GM12873 (cell line): Measurements from ENCODE around the gene MLN.

Experiments
- TF ChIP-seq, protein P1 (sequence below): IDR thresholded peaks from 2 replicates; pipeline ENCODE4 v1.5.1; 2012; ENCODE audit warnings: low read depth, mild to moderate bottlenecking, moderate library complexity, low read length, control low read depth; ENCODE audit not compliant: insufficient read depth; ENCODE audit errors: missing control alignments

MLN gene

DNA sequence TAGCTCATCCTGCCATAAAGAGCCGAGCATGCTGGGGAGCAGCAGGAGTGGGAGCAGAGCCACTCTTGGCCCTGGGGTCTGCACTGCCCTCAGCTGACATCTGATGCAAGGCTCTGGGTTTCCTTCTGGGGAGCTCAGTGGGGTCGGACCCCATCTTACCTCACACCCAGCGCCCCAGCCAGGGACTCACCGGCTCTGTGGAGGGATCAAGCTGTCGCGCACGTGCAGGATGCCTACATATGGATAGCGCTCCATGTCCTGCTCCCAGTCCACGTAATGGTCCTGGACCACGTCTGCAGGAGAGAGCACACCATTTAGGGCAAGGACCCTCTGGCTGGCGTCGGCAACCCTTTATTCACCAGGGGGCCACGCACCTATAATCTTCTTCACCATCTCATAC, 27.0 kb downstream of the MLN start:
- TF ChIP-seq, protein P1, sequence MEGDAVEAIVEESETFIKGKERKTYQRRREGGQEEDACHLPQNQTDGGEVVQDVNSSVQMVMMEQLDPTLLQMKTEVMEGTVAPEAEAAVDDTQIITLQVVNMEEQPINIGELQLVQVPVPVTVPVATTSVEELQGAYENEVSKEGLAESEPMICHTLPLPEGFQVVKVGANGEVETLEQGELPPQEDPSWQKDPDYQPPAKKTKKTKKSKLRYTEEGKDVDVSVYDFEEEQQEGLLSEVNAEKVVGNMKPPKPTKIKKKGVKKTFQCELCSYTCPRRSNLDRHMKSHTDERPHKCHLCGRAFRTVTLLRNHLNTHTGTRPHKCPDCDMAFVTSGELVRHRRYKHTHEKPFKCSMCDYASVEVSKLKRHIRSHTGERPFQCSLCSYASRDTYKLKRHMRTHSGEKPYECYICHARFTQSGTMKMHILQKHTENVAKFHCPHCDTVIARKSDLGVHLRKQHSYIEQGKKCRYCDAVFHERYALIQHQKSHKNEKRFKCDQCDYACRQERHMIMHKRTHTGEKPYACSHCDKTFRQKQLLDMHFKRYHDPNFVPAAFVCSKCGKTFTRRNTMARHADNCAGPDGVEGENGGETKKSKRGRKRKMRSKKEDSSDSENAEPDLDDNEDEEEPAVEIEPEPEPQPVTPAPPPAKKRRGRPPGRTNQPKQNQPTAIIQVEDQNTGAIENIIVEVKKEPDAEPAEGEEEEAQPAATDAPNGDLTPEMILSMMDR, result no peak

DNA sequence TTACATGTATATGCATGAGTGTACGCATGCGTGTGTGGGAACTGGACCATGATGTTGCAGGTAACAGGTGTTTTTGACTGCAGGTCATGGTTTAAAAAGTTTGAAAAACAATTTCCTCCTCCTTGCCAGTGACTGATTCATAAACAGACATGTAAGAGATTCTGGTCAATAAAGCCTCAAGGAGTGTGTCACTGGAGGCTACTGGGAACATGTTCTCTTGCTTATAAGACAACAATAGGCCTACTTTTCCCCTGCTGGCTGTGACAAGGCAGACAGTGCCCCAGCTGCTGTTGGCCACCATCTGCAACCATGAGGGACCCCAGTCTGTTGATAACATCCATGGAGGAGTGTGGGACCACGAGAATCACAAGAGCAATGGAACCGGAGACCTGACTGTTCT, 27.6 kb downstream of the MLN start:
- TF ChIP-seq, protein P1, result no peak

DNA sequence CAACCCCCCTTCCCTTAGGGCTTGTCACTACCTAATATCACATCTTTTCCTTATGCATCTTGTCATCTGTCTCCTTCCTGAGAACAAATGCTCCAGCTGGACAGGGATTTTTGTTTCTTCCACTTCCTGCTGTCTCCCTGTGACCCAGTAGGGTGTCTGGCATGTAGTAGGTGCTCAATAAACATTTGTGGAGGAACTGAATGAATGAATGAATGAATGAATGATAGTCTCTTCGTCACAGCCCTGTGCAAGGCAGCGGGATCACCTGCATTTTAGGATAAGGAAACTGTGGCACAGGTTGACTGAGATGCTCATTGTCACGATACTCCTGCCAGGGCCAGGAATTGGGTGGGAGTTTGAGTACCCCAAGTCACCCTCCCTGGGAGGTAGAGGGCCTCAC, 29.0 kb downstream of the MLN start:
- TF ChIP-seq, protein P1, result no peak

DNA sequence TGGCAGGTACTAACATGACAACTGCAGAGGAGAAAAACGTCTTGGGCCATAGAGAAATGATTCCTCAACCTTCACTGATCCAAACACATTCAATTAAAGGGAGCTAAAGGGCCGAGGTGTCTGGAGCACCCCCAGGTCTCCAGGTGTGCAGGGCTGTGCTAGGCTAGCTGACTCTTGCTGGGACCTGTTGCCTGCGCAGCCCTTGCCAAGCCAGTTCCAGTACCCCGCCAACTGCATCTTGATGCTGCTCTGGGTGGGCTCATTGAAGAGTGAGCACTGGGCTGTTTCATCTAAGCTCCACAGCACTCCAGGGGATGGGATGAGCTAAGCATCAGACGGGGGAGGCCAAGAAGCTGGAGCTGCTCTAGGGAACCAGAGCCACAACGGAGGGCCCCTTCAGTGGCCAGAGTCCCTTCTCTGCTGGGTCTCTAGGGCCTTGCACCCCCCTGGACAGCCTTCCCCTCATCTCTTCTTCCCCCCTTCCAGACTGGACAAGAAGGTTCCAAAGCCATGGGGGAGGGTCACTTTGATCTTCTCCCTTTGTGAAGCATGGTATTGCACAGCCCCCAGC, 30.8 kb downstream of the MLN start:
- TF ChIP-seq, protein P1, result no peak

DNA sequence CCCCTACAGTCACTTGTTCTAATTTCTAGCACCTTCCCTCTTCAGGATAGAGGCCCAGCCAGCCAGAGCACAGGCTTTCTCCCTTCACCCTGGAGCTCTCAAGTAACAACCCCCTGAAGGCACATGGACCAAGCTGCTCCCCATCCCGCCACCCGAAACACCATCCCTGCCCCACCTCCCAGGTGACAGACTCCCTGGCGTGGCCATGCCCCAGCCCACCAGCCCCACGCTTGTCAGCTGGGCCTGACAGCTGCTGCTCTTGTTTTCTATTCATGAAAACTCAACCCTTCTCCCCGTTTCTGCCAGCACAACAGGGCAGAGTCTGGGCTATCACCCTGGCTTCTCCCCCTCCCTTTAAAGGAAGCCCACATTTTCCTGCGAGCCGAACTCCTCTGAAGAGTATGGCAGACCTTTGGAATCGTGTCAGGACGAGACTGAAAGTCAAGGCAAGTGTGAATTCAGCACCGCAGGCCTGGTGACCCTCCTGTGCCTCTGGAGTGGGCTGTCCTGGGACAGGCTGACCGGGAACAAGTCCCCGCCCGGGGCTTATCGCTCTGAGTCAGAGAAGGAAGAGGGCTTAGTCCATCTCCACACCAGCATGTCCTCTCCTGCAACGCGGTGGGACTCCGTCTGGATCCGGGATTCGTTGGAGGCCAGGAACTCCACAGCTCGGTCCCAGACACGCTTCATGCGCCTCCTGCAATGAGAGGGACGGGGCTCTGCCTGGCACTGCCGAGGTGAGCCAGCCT, 31.5 kb downstream of the MLN start:
- TF ChIP-seq, protein P1, result no peak

- TF ChIP-seq, protein P1, result peak; percentile 84
Measured at GRCh38 chr6:33771146-33772081, 32.4 kb downstream of the MLN start.

- TF ChIP-seq, protein P1, result no peak
Measured at GRCh38 chr6:33770833-33771145, 33.0 kb downstream of the MLN start.
